HS-27A (cell line): ENCODE results near the gene FCRL6.

Source experiments
- DNase-seq: peaks from one replicate; pipeline ENCODE4 v3.0.0-alpha.2; 2012; ENCODE audit warnings: low read depth, missing footprints

Gene FCRL6, protein sequence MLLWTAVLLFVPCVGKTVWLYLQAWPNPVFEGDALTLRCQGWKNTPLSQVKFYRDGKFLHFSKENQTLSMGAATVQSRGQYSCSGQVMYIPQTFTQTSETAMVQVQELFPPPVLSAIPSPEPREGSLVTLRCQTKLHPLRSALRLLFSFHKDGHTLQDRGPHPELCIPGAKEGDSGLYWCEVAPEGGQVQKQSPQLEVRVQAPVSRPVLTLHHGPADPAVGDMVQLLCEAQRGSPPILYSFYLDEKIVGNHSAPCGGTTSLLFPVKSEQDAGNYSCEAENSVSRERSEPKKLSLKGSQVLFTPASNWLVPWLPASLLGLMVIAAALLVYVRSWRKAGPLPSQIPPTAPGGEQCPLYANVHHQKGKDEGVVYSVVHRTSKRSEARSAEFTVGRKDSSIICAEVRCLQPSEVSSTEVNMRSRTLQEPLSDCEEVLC

DNA sequence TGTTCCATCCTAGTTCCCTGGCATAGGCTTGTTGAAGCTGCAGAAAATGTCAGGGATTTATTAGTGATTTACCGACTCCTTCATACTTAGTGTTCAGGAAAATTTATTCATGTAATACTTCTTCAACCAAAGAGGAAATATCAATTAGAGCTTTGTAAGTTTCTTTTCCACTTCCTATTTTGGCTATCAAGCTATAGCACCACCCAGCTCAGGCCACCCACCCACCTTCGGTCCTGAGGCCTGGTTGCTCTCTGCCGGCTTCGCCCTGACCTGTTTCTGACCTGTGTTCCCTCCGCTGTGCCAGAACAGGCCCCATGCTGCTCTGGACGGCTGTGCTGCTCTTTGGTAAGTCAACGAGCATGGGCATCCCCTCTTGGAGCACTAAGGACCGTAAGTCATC, at the start of gene FCRL6:
Gene FCRL6 (plus strand): TSS at position 250 of the 400 bp plus-strand sequence. CDS start 65 bp downstream, at position 315.
- DNase-seq = no peak

DNA sequence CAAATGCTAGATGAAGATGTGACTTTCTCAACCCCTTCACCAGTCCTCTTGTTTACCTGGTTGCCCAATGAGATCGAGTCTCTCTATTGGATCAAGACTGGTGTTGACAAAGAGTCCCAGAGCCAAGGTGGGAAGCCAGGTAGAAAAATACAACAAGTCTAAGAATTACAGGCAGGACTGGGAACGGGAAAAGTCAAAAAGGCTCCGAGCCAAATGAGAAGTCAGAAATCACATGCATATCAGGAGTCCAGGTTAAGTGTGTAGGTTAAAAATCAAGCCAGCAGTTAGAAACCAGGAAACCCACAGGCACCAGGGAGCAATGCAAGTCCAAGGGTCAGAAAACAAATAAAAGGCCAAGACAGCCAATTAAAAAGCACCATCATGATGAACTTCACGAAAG, 48.8 kb upstream of the FCRL6 start:
- DNase-seq = no peak

DNA sequence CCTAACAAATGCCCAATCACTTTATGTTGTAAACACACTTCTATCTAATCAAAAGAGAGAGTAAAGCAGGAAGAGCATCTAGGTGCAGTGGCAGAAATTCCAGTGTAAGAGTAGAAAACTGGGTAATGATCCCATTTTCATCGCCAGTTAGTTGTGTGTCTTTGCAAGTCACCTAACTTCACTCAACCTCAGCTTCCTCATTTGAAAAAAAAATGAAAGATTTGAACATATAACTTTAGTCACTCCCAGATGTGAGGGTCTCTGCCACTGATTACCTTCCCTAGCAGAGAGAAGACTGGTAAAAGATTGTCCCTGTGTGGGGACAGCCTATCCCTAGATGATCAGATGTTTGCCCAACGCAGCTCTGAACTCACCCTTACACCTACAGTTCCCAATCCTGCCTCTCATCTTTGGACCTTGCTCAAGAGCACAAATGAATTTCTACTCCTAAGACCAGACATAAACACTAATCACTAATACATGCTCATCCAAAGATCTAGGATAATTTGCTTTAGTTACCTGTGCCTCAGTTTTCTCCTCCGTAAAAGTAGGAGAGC, 46.6 kb upstream of the FCRL6 start:
- no peak for DNase-seq

DNA sequence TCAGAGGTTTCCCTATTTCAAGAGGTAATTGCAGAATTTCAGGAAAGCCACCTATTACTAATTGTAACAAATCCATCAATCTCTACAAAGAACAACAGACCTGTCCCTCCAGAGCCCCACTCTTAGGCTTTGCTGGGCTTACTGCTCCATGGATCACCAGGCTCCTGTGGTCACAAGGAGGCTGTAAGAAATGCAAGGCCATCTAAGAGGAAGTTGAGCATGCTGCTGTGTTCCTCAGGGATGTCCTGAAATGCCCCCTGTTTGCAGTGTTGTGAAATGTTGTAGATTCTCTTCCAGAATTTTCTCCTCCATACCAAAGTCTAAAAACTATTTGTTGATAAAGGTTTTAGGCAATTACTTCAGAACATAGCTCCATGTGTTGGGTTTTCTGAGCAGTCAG, 45.8 kb upstream of the FCRL6 start:
- DNase-seq = no peak

- DNase-seq = no peak
These were observed 38.5 kb upstream of the FCRL6 start for GRCh38 chr1:159763686-159764085.

DNA sequence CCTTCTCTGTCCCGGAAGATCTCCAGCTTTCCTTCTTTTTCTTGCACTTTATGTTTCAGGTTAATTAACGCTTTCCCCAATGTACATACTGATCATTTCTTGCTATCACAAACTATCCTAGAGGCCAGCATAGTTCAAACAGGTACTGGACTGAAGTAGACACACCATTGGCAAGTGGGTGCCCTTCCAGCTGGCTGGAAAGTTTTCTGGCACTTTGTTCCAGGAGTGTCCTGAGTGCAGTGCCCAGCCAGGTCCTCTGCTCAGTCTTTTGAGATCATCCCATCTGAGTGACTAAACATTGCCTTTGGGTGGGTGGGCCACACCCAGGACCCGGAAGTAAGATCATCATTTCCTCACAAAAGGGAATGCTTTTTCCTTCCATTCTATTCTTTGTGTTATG, 36.4 kb upstream of the FCRL6 start:
- no peak for DNase-seq

DNA sequence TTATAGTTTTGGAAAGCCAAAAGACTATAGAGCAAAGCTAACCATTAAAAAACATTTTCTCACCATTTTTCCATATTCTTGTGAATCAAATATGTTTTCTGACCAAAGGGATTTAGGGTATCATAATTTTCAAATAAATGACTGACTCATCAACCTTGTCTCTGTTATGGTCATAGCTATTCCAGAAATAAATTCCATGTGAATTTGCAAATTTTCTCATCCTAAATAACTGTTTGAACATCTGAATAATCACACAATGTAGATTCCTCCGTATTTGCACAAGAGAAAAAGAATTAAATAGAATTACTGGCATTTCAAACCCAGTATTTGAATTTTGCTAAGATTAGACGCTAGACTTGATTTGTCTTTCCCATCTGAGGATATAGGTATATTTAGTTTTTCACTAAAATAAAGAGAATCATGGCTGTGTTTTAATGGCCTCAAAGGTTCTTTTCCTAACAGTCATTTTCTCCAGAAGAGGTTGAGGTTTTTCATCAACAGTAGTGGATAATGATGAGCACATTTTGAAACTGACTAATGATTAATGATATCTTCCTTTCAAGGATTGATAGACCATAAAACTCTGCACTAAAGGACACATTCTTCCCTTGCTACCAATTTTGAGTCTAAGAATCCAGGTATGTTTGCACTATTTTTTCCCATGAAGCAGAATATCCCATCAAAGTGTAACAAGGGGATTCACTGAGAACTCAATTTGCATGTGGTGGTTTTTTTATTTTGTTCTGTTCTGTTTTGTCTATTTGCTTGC, 30.8 kb upstream of the FCRL6 start:
- no peak for DNase-seq

GRCh38 chr1:159774465-159774864, 27.7 kb upstream of the FCRL6 start:
- no peak for DNase-seq

DNA sequence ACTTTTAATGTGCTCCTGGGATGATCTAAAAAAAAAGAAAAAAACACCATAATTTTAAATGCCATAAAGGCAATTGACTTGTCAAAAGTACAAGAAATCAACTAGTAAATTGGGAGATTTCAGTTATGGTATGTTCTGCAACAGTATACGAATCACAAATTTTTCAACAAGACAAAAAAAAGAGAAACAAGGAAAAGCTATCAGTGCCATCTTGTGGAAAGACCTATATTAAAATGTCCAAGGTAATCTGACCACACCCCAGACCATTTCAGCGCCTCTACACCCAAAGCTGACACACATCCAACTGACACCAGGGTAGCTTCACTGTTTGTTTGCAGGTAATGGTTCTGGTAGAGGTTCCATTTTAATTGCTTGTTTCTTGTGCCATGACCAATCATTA, 26.4 kb upstream of the FCRL6 start:
- no peak for DNase-seq

- DNase-seq = no peak
These were observed 23.9 kb upstream of the FCRL6 start for GRCh38 chr1:159778266-159778665.

DNA sequence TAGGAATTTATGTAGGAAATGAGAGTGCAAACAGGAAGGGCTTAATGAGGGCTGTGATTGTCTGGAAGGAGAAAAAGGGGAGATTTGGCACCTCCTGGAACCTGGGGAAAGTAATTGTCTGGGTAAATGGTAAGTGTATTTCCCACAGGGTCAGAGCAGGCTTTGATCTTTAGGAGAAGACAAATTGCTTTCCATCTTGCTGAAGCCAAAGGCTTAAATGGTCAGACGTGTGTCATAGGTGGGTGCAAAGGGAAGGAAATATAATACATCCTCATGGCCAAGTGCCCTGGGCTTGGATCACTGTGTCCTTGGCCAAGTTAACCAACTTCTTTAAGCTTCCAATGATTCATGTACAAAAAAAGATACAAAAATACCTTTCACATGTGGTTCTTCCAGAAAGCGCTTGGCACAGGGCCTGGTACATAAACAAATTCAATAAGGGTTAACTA, 22.7 kb upstream of the FCRL6 start:
- DNase-seq = no peak

DNA sequence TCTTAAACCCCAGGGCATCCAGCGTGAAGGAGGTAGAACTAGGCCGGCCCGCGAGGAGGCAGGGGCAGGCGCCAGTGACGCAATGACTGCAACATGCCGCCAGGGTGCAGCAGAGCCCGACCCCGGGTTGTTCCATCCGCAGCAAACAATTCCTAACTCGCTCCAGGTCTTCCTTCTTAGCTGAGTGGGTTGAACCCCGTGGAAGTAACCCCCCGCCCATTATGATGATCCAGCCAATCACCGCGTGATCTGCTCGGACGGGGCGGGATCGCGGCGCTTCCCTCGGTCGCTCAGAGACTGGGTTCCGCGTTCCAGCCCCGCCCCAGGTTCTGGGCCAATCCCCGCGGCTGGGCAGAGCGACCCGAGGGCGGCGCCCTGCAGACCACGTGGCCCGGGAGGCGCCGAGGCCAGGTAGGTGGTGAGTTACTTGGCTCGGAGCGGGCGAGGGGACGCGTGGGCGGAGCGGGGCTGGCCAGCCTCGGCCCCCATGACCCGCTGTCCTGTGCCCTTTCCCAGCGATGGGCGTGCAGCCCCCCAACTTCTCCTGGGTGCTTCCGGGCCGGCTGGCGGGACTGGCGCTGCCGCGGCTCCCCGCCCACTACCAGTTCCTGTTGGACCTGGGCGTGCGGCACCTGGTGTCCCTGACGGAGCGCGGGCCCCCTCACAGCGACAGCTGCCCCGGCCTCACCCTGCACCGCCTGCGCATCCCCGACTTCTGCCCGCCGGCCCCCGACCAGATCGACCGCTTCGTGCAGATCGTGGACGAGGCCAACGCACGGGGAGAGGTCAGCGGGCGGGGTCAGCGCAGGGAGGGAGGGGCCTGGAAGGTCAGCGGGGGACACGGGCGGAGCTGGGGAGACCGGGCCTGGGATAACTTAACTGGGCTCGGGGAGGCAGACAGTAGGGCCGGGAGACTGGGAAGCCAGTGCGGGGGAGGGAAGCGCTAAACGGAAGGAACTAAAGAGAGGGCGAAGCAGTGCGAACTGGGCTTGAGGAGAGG, 21.3 kb upstream of the FCRL6 start, which contains the start of gene DUSP23:
Gene DUSP23 (plus strand): TSS at position 380 of the 1,000 bp plus-strand sequence. CDS start 139 bp downstream, at position 519.
- peak; percentile 92 for DNase-seq

GRCh38 chr1:159781992-159782391, 20.2 kb upstream of the FCRL6 start:
- DNase-seq = no peak

GRCh38 chr1:159783724-159784123, 18.4 kb upstream of the FCRL6 start:
- no peak for DNase-seq

GRCh38 chr1:159786465-159786864, 15.7 kb upstream of the FCRL6 start:
- DNase-seq = no peak

GRCh38 chr1:159786966-159787365, 15.2 kb upstream of the FCRL6 start:
- DNase-seq = no peak

DNA sequence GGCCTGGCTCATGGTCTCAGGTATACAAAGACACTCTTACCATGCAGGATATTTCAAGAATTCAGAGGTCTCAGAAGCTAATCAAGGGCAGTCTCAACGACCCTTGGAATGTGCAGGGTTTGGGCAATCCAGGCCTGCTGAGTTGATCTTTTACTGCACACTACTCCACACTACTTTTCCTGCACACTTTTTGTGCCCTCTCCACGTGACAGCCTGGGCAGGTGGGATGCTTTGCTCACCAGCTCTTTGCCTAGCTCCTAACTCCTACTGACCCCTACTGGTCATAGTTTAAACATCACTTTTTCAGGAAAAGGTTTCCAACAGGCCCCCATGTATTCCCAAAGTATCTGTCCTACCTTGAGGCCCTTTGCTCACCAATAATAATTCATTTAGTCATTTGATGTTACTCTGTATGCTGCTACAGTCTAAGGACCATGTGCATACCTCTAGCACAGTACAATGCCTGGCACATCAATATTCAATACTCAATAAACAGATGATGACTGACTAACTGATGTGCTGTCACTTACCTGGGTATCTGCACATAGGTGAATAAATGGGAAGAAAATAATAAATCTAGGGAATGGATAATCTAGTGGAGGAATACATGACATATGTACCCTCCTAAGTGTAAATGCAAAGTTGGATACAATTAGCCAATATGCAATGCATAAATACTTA, 11.8 kb upstream of the FCRL6 start:
- no peak for DNase-seq

DNA sequence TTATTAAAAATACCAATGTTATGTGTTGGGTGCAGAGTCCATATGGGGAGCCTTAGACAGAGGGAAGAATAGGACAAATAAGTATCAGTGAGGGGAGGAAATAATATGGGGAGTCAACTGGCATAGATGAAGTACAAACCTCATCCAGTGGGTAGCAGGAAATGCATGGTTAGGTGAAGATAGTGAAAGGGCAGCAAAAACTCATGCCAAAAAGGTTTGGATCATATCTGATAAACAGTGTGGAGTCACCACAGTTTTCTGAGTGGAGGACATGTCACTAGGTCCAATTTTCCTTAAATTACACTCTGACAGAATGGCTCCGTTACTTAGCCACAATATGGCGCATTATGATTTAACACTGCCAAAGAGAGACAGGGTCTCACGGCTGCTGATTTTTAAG, 11.1 kb upstream of the FCRL6 start:
- no peak for DNase-seq

DNA sequence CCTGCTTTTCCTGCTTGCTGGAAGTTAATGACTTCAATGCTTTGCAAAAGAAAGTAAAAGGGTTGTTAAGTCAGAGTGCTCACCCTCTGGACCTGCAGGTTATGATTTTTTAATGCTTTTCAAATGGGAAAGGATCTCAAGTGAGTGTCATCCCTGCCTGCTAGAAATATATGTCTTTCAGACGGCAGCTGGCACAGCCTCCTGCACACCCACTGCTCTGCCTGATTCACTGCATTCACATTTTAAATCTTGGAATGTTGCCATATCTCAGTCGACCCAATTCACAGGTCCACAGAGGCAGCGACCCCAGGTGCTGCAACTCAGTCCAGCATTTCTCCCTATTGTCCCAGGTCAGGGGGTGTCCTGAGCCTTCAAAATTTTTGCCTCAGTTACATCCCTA, 10.7 kb upstream of the FCRL6 start:
- DNase-seq = no peak

- DNase-seq = no peak
These were observed 6.6 kb upstream of the FCRL6 start for GRCh38 chr1:159795534-159795933.

GRCh38 chr1:159798893-159799292, 3.3 kb upstream of the FCRL6 start:
- DNase-seq = peak; percentile 69
